ENCODE data around the gene SETD3. TPM values are rescaled to one million over a fixed set of nuclear protein-coding genes. Genes with fewer than 3 reads are reported as not detected.

Gene SETD3
- total and polyA plus RNA-seq, 4 donors: 36.4 to 60.9 (median 49.7) TPM

- Histone ChIP-seq H3K9ac (ENCODE audit: insufficient read depth in 1 of 2, low read length in 2 of 2) (no peak overlapping the region), H3K4me3 (no peak overlapping the region), H3K9me3 (ENCODE audit: control insufficient read depth in 4 of 4, insufficient read depth in 3 of 4, low read length in 3 of 4) (peaks cover 0 to 4% (median 0%) of the 10 kb centered on the region in 4 donors), H3K27me3 (ENCODE audit: control insufficient read depth in 3 of 3, insufficient read depth in 3 of 3, low read length in 2 of 3) (no peaks in the 10 kb centered on the region), H3K36me3 (ENCODE audit: control insufficient read depth in 4 of 4, insufficient read depth in 4 of 4, low read length in 4 of 4) (peaks cover 9 to 20% (median 17%) of the 10 kb centered on the region in 4 donors), H3K27ac (ENCODE audit: low read depth in 1 of 2, low read length in 1 of 2) (no peak overlapping the region), H3K4me1 (ENCODE audit: control insufficient read depth in 5 of 5, insufficient read depth in 5 of 5, low read length in 5 of 5) (peaks cover 0 to 11% (median 3%) of the 10 kb centered on the region in 5 donors)
- 81 to 88% methylated on average over 1 of the region's 1 CpG for WGBS, 2 donors
- TF ChIP-seq CTCF (IDR thresholded peaks at IDR 0.05; ENCODE audit: control extremely low read depth, extremely low read depth): no peak
- DNase-seq (no peak), ATAC-seq (ENCODE audit: insufficient read depth, low FRiP score) (no peak)
Measured at GRCh38 chr14:99432485-99432884, 48.2 kb downstream of the SETD3 start.

GRCh38 chr14:99431986-99432385 is 48.7 kb downstream of the SETD3 start:
- Histone ChIP-seq H3K9me3 (ENCODE audit: control insufficient read depth in 4 of 4, insufficient read depth in 3 of 4, low read length in 3 of 4) (peaks cover 0 to 4% (median 0%) of the 10 kb centered on the region in 4 donors), H3K4me1 (ENCODE audit: control insufficient read depth in 5 of 5, insufficient read depth in 5 of 5, low read length in 5 of 5) (peaks cover 0 to 9% (median 2%) of the 10 kb centered on the region in 5 donors), H3K27ac (ENCODE audit: low read depth in 1 of 2, low read length in 1 of 2) (no peak overlapping the region), H3K36me3 (ENCODE audit: control insufficient read depth in 4 of 4, insufficient read depth in 4 of 4, low read length in 4 of 4) (peaks cover 9 to 20% (median 17%) of the 10 kb centered on the region in 4 donors), H3K27me3 (ENCODE audit: control insufficient read depth in 3 of 3, insufficient read depth in 3 of 3, low read length in 2 of 3) (no peaks in the 10 kb centered on the region), H3K4me3 (no peak overlapping the region), H3K9ac (ENCODE audit: insufficient read depth in 1 of 2, low read length in 2 of 2) (no peak overlapping the region)
- peak in 1 of 3 donors; percentile 24 for DNase-seq
- no peak for ATAC-seq (ENCODE audit: insufficient read depth, low FRiP score)
- TF ChIP-seq CTCF (IDR thresholded peaks at IDR 0.05; ENCODE audit: control extremely low read depth, extremely low read depth): no peak
- WGBS, 2 donors: 58 to 85% methylated on average over 3 of the region's 3 CpGs

- WGBS, 2 donors: 62 to 83% methylated on average over 7 of the region's 7 CpGs
- no peak for DNase-seq
- Histone ChIP-seq H3K27ac (ENCODE audit: low read depth in 1 of 2, low read length in 1 of 2) (no peak overlapping the region), H3K9me3 (ENCODE audit: control insufficient read depth in 4 of 4, insufficient read depth in 3 of 4, low read length in 3 of 4) (peaks cover 0 to 4% (median 0%) of the 10 kb centered on the region in 4 donors), H3K27me3 (ENCODE audit: control insufficient read depth in 3 of 3, insufficient read depth in 3 of 3, low read length in 2 of 3) (no peaks in the 10 kb centered on the region), H3K36me3 (ENCODE audit: control insufficient read depth in 4 of 4, insufficient read depth in 4 of 4, low read length in 4 of 4) (peaks cover 6 to 22% (median 19%) of the 10 kb centered on the region in 4 donors), H3K4me3 (no peak overlapping the region), H3K9ac (ENCODE audit: insufficient read depth in 1 of 2, low read length in 2 of 2) (no peak overlapping the region), H3K4me1 (ENCODE audit: control insufficient read depth in 5 of 5, insufficient read depth in 5 of 5, low read length in 5 of 5) (peaks cover 0 to 14% (median 0%) of the 10 kb centered on the region in 5 donors)
- ATAC-seq (ENCODE audit: insufficient read depth, low FRiP score): peak; percentile 27
- no peak for TF ChIP-seq CTCF (IDR thresholded peaks at IDR 0.05; ENCODE audit: control extremely low read depth, extremely low read depth)
Measured at GRCh38 chr14:99430491-99430890, 50.2 kb downstream of the SETD3 start.

Measured in lung (tissue), 12 donors.